PC-9 (cell line): Measurements from ENCODE around the gene MLXIPL. TPM values are rescaled to one million over a fixed set of nuclear protein-coding genes. Genes with fewer than 3 reads are reported as not detected.
"Not testable (repeated sequence)": the region's sequence is repeated elsewhere in the genome, so short reads cannot be mapped to it uniquely, and the experiment has no call there.

Source experiments
- BruUV-seq: library from RNA; stranded (reverse); fragments of 400-500 nt; replicated peaks from 2 replicates; lab custom pipeline; 2021; lab: Mats Ljungman, UMichigan
- CTCF ChIA-PET: fragments of 300-600 bp; sonication (Branson Sonifier 250); formaldehyde crosslinking; loops from one replicate; lab custom pipeline; 2022; ENCODE audit warnings: antibody characterized with exemption; lab: Charles Lee
- POLR2A ChIA-PET: fragments of 300-600 bp; sonication (Branson Sonifier 250); formaldehyde crosslinking; loops from one replicate; lab custom pipeline; 2022; ENCODE audit warnings: antibody characterized with exemption; ENCODE audit not compliant: unreplicated experiment; lab: Charles Lee
- DNase-seq, 2 experiments: peaks; one replicate each; pipeline versions ENCODE4 v3.0.0 to v3.0.0-alpha.2; 2015 to 2022; ENCODE audit warnings: mixed read lengths in 1 of 2
- H2AFZ ChIP-seq: fragments of 200-600 bp; sonication (generic); 2 replicates; pipeline ENCODE4 v1.8.1; 2017; ENCODE audit warnings: antibody characterized with exemption
- H3F3A ChIP-seq: fragments of 200-600 bp; sonication (generic); 2 replicates; pipeline ENCODE4 v1.8.1; 2017; ENCODE audit warnings: antibody characterized with exemption, mild to moderate bottlenecking, low read depth; ENCODE audit not compliant: insufficient read depth
- H3K27ac ChIP-seq: fragments of 200-600 bp; sonication (generic); 2 replicates; pipeline ENCODE4 v1.6.1; 2016; ENCODE audit warnings: mixed run types
- H3K27me3 ChIP-seq: fragments of 200-600 bp; sonication (generic); 2 replicates; pipeline ENCODE4 v1.6.1; 2016; ENCODE audit warnings: low read depth, mixed run types; ENCODE audit not compliant: insufficient read depth
- H3K36me3 ChIP-seq: fragments of 200-600 bp; sonication (generic); 2 replicates; pipeline ENCODE4 v1.6.1; 2016; ENCODE audit warnings: low read depth, mixed run types
- H3K4me1 ChIP-seq: fragments of 200-600 bp; sonication (generic); replicated peaks from 2 replicates; pipeline ENCODE4 v1.6.1; 2016; ENCODE audit warnings: mixed run types; ENCODE audit not compliant: insufficient read depth
- H3K4me2 ChIP-seq: fragments of 200-600 bp; sonication (generic); 2 replicates; pipeline ENCODE4 v1.6.1; 2017; ENCODE audit warnings: mixed run types
- H3K4me3 ChIP-seq: fragments of 200-600 bp; sonication (generic); 2 replicates; pipeline ENCODE4 v1.6.1; 2016; ENCODE audit warnings: mixed run types
- H3K79me2 ChIP-seq: fragments of 200-600 bp; sonication (generic); 2 replicates; pipeline ENCODE4 v1.6.1; 2017; ENCODE audit warnings: low read depth, mixed run types
- H3K9me2 ChIP-seq: fragments of 200-600 bp; sonication (generic); 2 replicates; pipeline ENCODE4 v1.8.1; 2017; ENCODE audit warnings: mild to moderate bottlenecking; ENCODE audit not compliant: insufficient read depth
- H3K9me3 ChIP-seq: fragments of 200-600 bp; sonication (generic); 2 replicates; pipeline ENCODE4 v1.8.1; 2016; ENCODE audit warnings: low read depth; ENCODE audit not compliant: insufficient read depth
- H4K20me1 ChIP-seq: fragments of 200-600 bp; sonication (generic); 2 replicates; pipeline ENCODE4 v1.8.1; 2017; ENCODE audit not compliant: insufficient read depth
- EZH2 ChIP-seq: fragments of 200-600 bp; sonication (generic); IDR thresholded peaks from 2 replicates; pipeline ENCODE4 v1.8.0; 2017; ENCODE audit warnings: antibody characterized with exemption, low read depth
- intact Hi-C: fragments of 100-400 bp; cut with micrococcal nuclease; formaldehyde crosslinking; loops from one replicate; pipeline ENCODE4 v1.10.0; 2022; ENCODE audit not compliant: unreplicated experiment
- total RNA-seq: library from RNA; stranded (reverse); gene quantifications from 2 replicates; pipeline ENCODE4 v1.2.3, GENCODE V29; 2021
- TF ChIP-seq, protein P1 (sequence below): fragments of 200-600 bp; sonication (generic); conservative IDR thresholded peaks from 2 replicates; pipeline ENCODE4 v1.6.1; 2017; ENCODE audit warnings: mixed run types, antibody characterized with exemption, mild to moderate bottlenecking, moderate library complexity

Gene MLXIPL
- total RNA-seq, 1 experiment from 2014 or later, result 24.9 TPM

DNA sequence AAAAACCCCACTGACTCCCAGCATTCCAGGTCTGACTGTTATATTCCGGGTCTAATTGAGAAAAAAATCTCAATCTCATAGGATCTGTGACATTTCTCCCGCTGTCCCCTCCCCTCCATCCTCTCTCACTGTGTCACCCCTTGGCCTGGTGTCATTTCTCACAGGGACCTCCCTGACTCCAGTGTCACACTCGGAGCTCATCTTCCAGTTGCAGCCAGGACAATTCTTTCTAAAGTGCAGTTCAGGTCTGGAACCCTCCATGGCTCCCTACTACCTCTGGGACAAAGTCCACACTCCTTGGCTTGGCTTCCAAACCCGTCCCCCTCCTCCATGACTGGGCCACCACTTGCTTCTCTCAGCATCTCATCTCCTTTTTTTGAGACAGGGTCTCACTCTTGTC lies 14.2 kb downstream of the MLXIPL start:
- no peaks in the 10 kb centered on the region for H3K9me3 ChIP-seq
- peaks cover 34% of the 10 kb centered on the region; the same call in 1 of the 2 replicates for H3F3A ChIP-seq
- H3K4me3 ChIP-seq, result no peak overlapping the region
- H3K79me2 ChIP-seq, result no peaks in the 10 kb centered on the region
- H3K27ac ChIP-seq, result no peak overlapping the region
- intact Hi-C loops, result no loop called here
- H3K4me2 ChIP-seq, result no peak overlapping the region
- ChIA-PET POLR2A (no interaction called here), CTCF (no interaction called here)
- peaks cover 21% of the 10 kb centered on the region for H3K4me1 ChIP-seq
- BruUV-seq, result no TSS peak
- no peak for DNase-seq
- no peaks in the 10 kb centered on the region for H3K36me3 ChIP-seq
- no peak overlapping the region for H2AFZ ChIP-seq
- no peaks in the 10 kb centered on the region for H3K9me2 ChIP-seq
- H3K27me3 ChIP-seq, result no peaks in the 10 kb centered on the region
- TF ChIP-seq, protein P1, sequence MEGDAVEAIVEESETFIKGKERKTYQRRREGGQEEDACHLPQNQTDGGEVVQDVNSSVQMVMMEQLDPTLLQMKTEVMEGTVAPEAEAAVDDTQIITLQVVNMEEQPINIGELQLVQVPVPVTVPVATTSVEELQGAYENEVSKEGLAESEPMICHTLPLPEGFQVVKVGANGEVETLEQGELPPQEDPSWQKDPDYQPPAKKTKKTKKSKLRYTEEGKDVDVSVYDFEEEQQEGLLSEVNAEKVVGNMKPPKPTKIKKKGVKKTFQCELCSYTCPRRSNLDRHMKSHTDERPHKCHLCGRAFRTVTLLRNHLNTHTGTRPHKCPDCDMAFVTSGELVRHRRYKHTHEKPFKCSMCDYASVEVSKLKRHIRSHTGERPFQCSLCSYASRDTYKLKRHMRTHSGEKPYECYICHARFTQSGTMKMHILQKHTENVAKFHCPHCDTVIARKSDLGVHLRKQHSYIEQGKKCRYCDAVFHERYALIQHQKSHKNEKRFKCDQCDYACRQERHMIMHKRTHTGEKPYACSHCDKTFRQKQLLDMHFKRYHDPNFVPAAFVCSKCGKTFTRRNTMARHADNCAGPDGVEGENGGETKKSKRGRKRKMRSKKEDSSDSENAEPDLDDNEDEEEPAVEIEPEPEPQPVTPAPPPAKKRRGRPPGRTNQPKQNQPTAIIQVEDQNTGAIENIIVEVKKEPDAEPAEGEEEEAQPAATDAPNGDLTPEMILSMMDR, result no peak
- TF ChIP-seq EZH2, result no peak
- H4K20me1 ChIP-seq, result no peaks in the 10 kb centered on the region

DNA sequence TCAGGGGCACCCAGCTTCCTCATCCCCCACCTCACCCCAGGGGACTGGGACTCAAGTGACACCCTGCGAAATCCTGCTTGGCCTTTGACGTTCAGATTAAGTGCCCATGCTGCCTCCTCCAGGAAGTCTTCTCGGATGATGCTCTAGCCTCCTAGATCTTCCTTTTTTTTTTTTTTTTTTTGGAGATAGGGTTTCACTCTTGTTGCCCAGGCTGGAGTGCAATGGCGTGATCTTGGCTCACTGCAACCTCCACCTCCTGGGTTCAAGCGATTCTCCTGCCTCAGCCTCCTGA lies 16.7 kb downstream of the MLXIPL start:
- H3K4me2 ChIP-seq, H3K36me3 ChIP-seq, H2AFZ ChIP-seq, H4K20me1 ChIP-seq, H3K27ac ChIP-seq, H3K4me3 ChIP-seq, H3K9me2 ChIP-seq, BruUV-seq, DNase-seq, H3K27me3 ChIP-seq, H3K9me3 ChIP-seq, H3K79me2 ChIP-seq: not testable (repeated sequence)
- CTCF ChIA-PET, result interaction anchor here (0.5 to 1.4 kb wide), 4 partner anchors 114 to 415 kb away, joined by 3 to 13 read pairs (median 8); no protein-coding TSS in a partner anchor
- H3F3A ChIP-seq, result peaks cover 19% of the 10 kb centered on the region; the same call in 1 of the 2 replicates
- POLR2A ChIA-PET, result interaction anchor here (0.5 kb wide), 1 partner anchor 138 kb away, joined by 7 read pairs; no protein-coding TSS in a partner anchor
- intact Hi-C loops, result loop anchor here (1.0 kb wide), 1 partner anchor 248 kb away; no protein-coding TSS in a partner anchor
- peaks cover 22% of the 10 kb centered on the region for H3K4me1 ChIP-seq

DNA sequence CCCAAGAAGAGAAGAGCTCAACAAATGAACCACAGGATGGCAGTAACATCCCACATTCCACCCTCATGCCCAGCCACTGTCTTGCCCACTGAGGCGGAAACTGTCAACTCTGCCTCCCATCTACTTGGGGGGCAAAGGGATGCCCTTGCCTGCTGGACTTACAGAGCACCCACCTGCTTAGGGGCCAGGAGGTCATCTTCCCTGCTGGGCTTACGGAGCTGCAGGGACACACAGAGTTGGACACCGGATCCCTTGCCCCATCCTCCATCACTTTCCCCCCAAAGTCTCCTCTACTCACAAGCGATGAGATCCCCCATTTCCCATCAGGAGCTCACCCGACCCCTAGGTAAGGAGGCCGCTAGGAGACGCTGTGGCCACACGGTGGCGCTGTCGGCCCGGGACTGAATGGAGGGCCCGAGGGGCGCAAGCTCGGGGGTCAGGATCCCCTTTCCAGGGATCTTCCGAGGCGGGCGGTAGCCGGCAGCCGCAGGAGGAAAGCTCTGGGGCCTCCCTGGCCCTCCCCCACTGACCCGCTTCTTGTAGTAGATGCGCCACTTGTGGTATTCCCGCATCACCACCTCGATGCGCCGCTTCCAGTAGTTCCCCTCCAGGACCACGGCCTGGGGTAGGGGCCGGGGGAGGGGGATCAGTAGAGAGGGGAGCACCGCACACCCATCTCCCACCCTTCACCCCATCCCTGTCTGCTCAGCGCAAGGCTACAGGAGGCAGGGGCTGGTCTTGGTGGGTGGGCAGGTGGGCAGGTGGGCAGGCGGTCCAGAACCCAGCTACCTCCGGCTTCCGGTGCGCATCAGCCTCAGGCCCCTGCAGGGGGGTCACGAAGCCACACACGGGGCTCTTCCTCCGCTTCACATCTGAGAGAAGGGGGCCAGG lies 17.3 kb downstream of the MLXIPL start:
- TF ChIP-seq, protein P1, result peak; percentile 95
- TF ChIP-seq EZH2, result no peak

More for the DNA sequence above, 17.3 kb downstream of the MLXIPL start:
- Histone ChIP-seq H3F3A (peaks cover 19% of the 10 kb centered on the region; the same call in 1 of the 2 replicates), H3K4me3 (no peak overlapping the region), H3K36me3 (no peaks in the 10 kb centered on the region), H3K27ac (no peak overlapping the region), H3K4me1 (peaks cover 22% of the 10 kb centered on the region), H3K79me2 (no peaks in the 10 kb centered on the region), H4K20me1 (no peaks in the 10 kb centered on the region), H3K9me2 (no peaks in the 10 kb centered on the region), H3K9me3 (no peaks in the 10 kb centered on the region), H3K27me3 (no peaks in the 10 kb centered on the region), H3K4me2 (no peak overlapping the region), H2AFZ (no peak overlapping the region)
- POLR2A ChIA-PET, result interaction anchor here (0.5 to 0.6 kb wide), 4 partner anchors 29 to 220 kb away, joined by 3 to 7 read pairs (median 4); no protein-coding TSS in a partner anchor
- BruUV-seq, result no TSS peak
- intact Hi-C loops, result loop anchor here (1.0 kb wide), 1 partner anchor 248 kb away; no protein-coding TSS in a partner anchor
- CTCF ChIA-PET, result interaction anchor here (0.5 to 1.4 kb wide), 10 partner anchors 12 to 794 kb away, joined by 3 to 13 read pairs (median 4); partner anchors contain the start of gene ABHD11
- peak in 1 of 2 experiments; percentile 59 for DNase-seq
